Measurements from ENCODE around the gene CNTN5.

CNTN5 gene

GRCh38 chr11:99142237-99142636 is 121.5 kb downstream of the CNTN5 start:
- TF ChIP-seq ZNF70 (CRISPR knock-in tag; IDR thresholded peaks at IDR 0.05) (no peak), PPARA (CRISPR knock-in tag; IDR thresholded peaks at IDR 0.05; ENCODE audit: borderline replicate concordance) (no peak), GLIS3 (CRISPR knock-in tag; IDR thresholded peaks at IDR 0.05) (no peak), ARNTL (CRISPR knock-in tag; IDR thresholded peaks at IDR 0.05; ENCODE audit: borderline replicate concordance, low read depth) (no peak), CREB5 (CRISPR knock-in tag; IDR thresholded peaks at IDR 0.05; ENCODE audit: low read depth) (no peak), TSHZ2 (CRISPR knock-in tag; IDR thresholded peaks at IDR 0.05) (no peak), ESRRG (CRISPR knock-in tag; IDR thresholded peaks at IDR 0.05) (no peak), OSR1 (CRISPR knock-in tag; IDR thresholded peaks at IDR 0.05) (no peak), ZFP3 (CRISPR knock-in tag; IDR thresholded peaks at IDR 0.05) (no peak), BACH2 (CRISPR knock-in tag; IDR thresholded peaks at IDR 0.05; ENCODE audit: borderline replicate concordance) (no peak), TOX (CRISPR knock-in tag; IDR thresholded peaks at IDR 0.05; ENCODE audit: borderline replicate concordance) (no peak), SNAI2 (CRISPR knock-in tag; IDR thresholded peaks at IDR 0.05) (no peak), TCF4 (CRISPR knock-in tag; IDR thresholded peaks at IDR 0.05; ENCODE audit: borderline replicate concordance) (no peak), ZFP30 (CRISPR knock-in tag; IDR thresholded peaks at IDR 0.05) (no peak), CSDC2 (CRISPR knock-in tag; IDR thresholded peaks at IDR 0.05) (no peak), ZNF565 (CRISPR knock-in tag; conservative IDR thresholded peaks at IDR 0.05; ENCODE audit: low read depth) (no peak), ZNF8 (CRISPR knock-in tag; IDR thresholded peaks at IDR 0.05) (no peak)
- no peak for ATAC-seq

GRCh38 chr11:99148352-99148751 is 127.6 kb downstream of the CNTN5 start:
- no peak for ATAC-seq
- no peak for TF ChIP-seq POU6F1 (CRISPR knock-in tag; IDR thresholded peaks at IDR 0.05; ENCODE audit: borderline replicate concordance, low read depth)
- TF ChIP-seq TSHZ2 (CRISPR knock-in tag; IDR thresholded peaks at IDR 0.05): no peak
- no peak for TF ChIP-seq ARNTL (CRISPR knock-in tag; IDR thresholded peaks at IDR 0.05; ENCODE audit: borderline replicate concordance, low read depth)
- TF ChIP-seq BACH2 (CRISPR knock-in tag; IDR thresholded peaks at IDR 0.05; ENCODE audit: borderline replicate concordance): no peak
- no peak for TF ChIP-seq PATZ1 (CRISPR knock-in tag; IDR thresholded peaks at IDR 0.05; ENCODE audit: borderline replicate concordance)
- TF ChIP-seq ISL1 (CRISPR knock-in tag; IDR thresholded peaks at IDR 0.05): no peak
- no peak for TF ChIP-seq CSRNP3 (CRISPR knock-in tag; IDR thresholded peaks at IDR 0.05)
- no peak for TF ChIP-seq CSDC2 (CRISPR knock-in tag; IDR thresholded peaks at IDR 0.05)
- TF ChIP-seq SNAI2 (CRISPR knock-in tag; IDR thresholded peaks at IDR 0.05): no peak
- no peak for TF ChIP-seq ZC3H10 (CRISPR knock-in tag; IDR thresholded peaks at IDR 0.05)

Measured in SK-N-SH treated with all-trans-retinoic acid at 6 μM for 48 hours (cell line).